ENCODE measurements around the gene LDB2. TPM values are rescaled to one million over a fixed set of nuclear protein-coding genes. Genes with fewer than 3 reads are reported as not detected.

The LDB2 gene
- polyA plus RNA-seq, 3 donors = not detected

DNA sequence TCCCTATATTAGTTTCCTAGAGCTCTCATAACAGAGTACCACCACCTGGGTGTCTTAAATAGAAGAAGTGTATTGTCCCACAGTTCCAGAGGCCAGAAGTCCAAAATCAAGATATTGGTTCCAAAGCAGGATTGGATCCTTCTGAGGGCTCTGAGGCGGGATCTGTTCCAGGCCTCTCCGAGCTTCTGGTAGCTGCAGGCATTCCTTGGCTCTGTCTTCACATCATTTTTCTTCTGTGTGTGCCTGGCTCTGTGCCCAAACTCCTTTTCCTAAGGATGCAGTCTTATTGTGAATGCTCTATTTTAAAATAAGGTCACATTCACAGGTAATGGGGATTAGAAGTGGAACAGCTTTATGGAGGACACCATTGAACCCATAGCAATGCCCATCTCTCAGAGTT is 418.4 kb downstream of the LDB2 start:
- WGBS (ENCODE audit: insufficient coverage) = 92% methylated on average over 2 of the region's 2 CpGs
- no peaks in the 10 kb centered on the region for H3K27me3 ChIP-seq (ENCODE audit: control insufficient read depth in 2 of 2, insufficient read depth in 2 of 2, low read length in 2 of 2)
- H3K4me1 ChIP-seq (ENCODE audit: control insufficient read depth in 1 of 2, insufficient read depth in 2 of 2, low read length in 2 of 2) = no peaks in the 10 kb centered on the region
- H4K20me1 ChIP-seq (ENCODE audit: insufficient read depth, low read length) = no peaks in the 10 kb centered on the region
- no peak for DNase-seq
- H2AFZ ChIP-seq (ENCODE audit: insufficient read depth, low read depth, low read length, poor library complexity, severe bottlenecking) = no peak overlapping the region
- peaks cover 0 to 2% (median 0%) of the 10 kb centered on the region in 3 donors for H3K27me3 Mint-ChIP-seq (ENCODE audit: low read depth in 3 of 3)
- peaks cover 0 to 2% of the 10 kb centered on the region in 2 donors for H3K9me3 ChIP-seq (replicated peaks in 1 of 2; ENCODE audit: control insufficient read depth in 1 of 2, insufficient read depth in 1 of 2, low read length in 2 of 2)
- H3K4me2 ChIP-seq (replicated peaks; ENCODE audit: extremely low read depth, low read length, poor library complexity, severe bottlenecking) = no peak overlapping the region
- H3K9ac ChIP-seq (ENCODE audit: insufficient read depth, low read length, poor library complexity, severe bottlenecking) = no peak overlapping the region
- H3K4me3 ChIP-seq (replicated peaks in 1 of 3; ENCODE audit: low read depth in 2 of 3, low read length in 3 of 3) = no peak overlapping the region
- no peak overlapping the region for H3K27ac ChIP-seq (ENCODE audit: low read depth in 1 of 2, low read length in 2 of 2)
- no peak overlapping the region for H3K27ac Mint-ChIP-seq
- no peaks in the 10 kb centered on the region for H3K79me2 ChIP-seq (ENCODE audit: insufficient read depth, low read length)
- intact Hi-C loops (cut with micrococcal nuclease) = no loop called here
- H3K9me3 Mint-ChIP-seq = peaks cover 0 to 5% (median 1%) of the 10 kb centered on the region in 7 donors
- TF ChIP-seq, protein P1, sequence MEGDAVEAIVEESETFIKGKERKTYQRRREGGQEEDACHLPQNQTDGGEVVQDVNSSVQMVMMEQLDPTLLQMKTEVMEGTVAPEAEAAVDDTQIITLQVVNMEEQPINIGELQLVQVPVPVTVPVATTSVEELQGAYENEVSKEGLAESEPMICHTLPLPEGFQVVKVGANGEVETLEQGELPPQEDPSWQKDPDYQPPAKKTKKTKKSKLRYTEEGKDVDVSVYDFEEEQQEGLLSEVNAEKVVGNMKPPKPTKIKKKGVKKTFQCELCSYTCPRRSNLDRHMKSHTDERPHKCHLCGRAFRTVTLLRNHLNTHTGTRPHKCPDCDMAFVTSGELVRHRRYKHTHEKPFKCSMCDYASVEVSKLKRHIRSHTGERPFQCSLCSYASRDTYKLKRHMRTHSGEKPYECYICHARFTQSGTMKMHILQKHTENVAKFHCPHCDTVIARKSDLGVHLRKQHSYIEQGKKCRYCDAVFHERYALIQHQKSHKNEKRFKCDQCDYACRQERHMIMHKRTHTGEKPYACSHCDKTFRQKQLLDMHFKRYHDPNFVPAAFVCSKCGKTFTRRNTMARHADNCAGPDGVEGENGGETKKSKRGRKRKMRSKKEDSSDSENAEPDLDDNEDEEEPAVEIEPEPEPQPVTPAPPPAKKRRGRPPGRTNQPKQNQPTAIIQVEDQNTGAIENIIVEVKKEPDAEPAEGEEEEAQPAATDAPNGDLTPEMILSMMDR (IDR thresholded peaks at IDR 0.05) = no peak
- no peak overlapping the region for H3K4me3 Mint-ChIP-seq
- H3K4me1 Mint-ChIP-seq = no peaks in the 10 kb centered on the region
- H3K36me3 ChIP-seq (replicated peaks in 1 of 2; ENCODE audit: control insufficient read depth in 1 of 2, insufficient read depth in 2 of 2, low read length in 2 of 2) = no peaks in the 10 kb centered on the region
- H3K36me3 Mint-ChIP-seq = no peaks in the 10 kb centered on the region

DNA sequence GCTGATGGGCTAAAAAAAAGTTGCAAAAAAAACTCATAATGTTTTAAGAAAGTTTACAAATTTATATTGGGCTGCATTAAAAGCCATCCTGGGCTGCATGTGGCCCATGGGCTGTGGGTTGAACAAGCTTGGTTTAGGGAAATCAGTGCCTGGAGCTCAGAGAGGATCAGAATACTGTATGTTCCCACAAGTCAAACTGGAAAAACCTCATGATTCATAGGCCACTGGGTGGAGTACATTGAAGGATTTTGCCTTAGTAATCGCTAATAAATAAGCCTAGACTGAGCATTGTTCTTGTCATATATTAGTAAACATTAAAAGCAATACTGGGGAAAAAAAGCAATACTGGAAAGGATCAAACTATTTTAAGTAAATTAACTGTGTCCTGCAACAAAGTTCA is 425.9 kb downstream of the LDB2 start:
- H3K4me1 ChIP-seq (ENCODE audit: control insufficient read depth in 1 of 2, insufficient read depth in 2 of 2, low read length in 2 of 2) = no peaks in the 10 kb centered on the region
- peaks cover 0 to 5% of the 10 kb centered on the region in 2 donors for H3K9me3 ChIP-seq (replicated peaks in 1 of 2; ENCODE audit: control insufficient read depth in 1 of 2, insufficient read depth in 1 of 2, low read length in 2 of 2)
- Mint-ChIP-seq H3K4me1 (no peaks in the 10 kb centered on the region), H3K36me3 (no peaks in the 10 kb centered on the region), H3K9me3 (peaks cover 2 to 10% (median 4%) of the 10 kb centered on the region in 7 donors), H3K4me3 (no peak overlapping the region), H3K27me3 (ENCODE audit: low read depth in 3 of 3) (peaks cover 0 to 2% (median 0%) of the 10 kb centered on the region in 3 donors), H3K27ac (no peak overlapping the region)
- H3K27me3 ChIP-seq (ENCODE audit: control insufficient read depth in 2 of 2, insufficient read depth in 2 of 2, low read length in 2 of 2) = no peaks in the 10 kb centered on the region
- no peaks in the 10 kb centered on the region for H3K79me2 ChIP-seq (ENCODE audit: insufficient read depth, low read length)
- H3K9ac ChIP-seq (ENCODE audit: insufficient read depth, low read length, poor library complexity, severe bottlenecking) = no peak overlapping the region
- WGBS (ENCODE audit: insufficient coverage) = no CpG with 5 or more reads among the region's 1 CpG
- H3K4me2 ChIP-seq (replicated peaks; ENCODE audit: extremely low read depth, low read length, poor library complexity, severe bottlenecking) = no peak overlapping the region
- TF ChIP-seq, protein P1 (IDR thresholded peaks at IDR 0.05) = no peak
- DNase-seq = no peak
- intact Hi-C loops (cut with micrococcal nuclease) = no loop called here
- no peaks in the 10 kb centered on the region for H4K20me1 ChIP-seq (ENCODE audit: insufficient read depth, low read length)
- H2AFZ ChIP-seq (ENCODE audit: insufficient read depth, low read depth, low read length, poor library complexity, severe bottlenecking) = no peak overlapping the region
- no peak overlapping the region for H3K27ac ChIP-seq (ENCODE audit: low read depth in 1 of 2, low read length in 2 of 2)
- H3K4me3 ChIP-seq (replicated peaks in 1 of 3; ENCODE audit: low read depth in 2 of 3, low read length in 3 of 3) = no peak overlapping the region
- no peaks in the 10 kb centered on the region for H3K36me3 ChIP-seq (replicated peaks in 1 of 2; ENCODE audit: control insufficient read depth in 1 of 2, insufficient read depth in 2 of 2, low read length in 2 of 2)

Measured in CD14-positive monocyte (primary cell).